Tibial nerve (tissue), 4 donors: ENCODE measurements around the gene MBD2.

Source experiments
- CTCF ChIP-seq, 5 experiments: fragments of 200-600 bp in 3 of 5; fragments of 450-650 bp in 2 of 5; sonication (generic) in 3 of 5; IDR thresholded peaks; one replicate each; pipeline ENCODE4 v1.5.1; 2016 to 2019; ENCODE audit warnings: antibody characterized with exemption in 5 of 5, mild to moderate bottlenecking in 3 of 5, moderate library complexity in 2 of 5
- EP300 ChIP-seq, 2 donors: sonication (generic); formaldehyde crosslinking; IDR thresholded peaks; one replicate each; pipeline ENCODE4 v1.6.1; 2017; ENCODE audit warnings: antibody characterized with exemption in 2 of 2, mild to moderate bottlenecking in 1 of 2
- POLR2A ChIP-seq, 2 donors: fragments of 450-650 bp; IDR thresholded peaks; one replicate each; pipeline ENCODE4 v1.6.1; 2017; ENCODE audit warnings: antibody characterized with exemption in 2 of 2, mild to moderate bottlenecking in 2 of 2, moderate library complexity in 2 of 2

- TF ChIP-seq CTCF (IDR thresholded peaks at IDR 0.05): no peak
- TF ChIP-seq POLR2A (IDR thresholded peaks at IDR 0.05): no peak
- no peak for TF ChIP-seq EP300 (IDR thresholded peaks at IDR 0.05)
Measured at GRCh38 chr18:54204883-54205282, 19.6 kb downstream of the MBD2 start.
